Stomach (tissue), 4 donors: ENCODE data around the gene EML5.

Source experiments
- CTCF ChIP-seq, 7 experiments: fragments of 450-650 bp in 4 of 7; fragments of 200-600 bp in 3 of 7; sonication (generic) in 3 of 7; IDR thresholded peaks; one replicate each; pipeline ENCODE4 v1.5.1; 2016 to 2019; ENCODE audit warnings: antibody characterized with exemption in 7 of 7, control low read depth in 2 of 7, mild to moderate bottlenecking in 1 of 7
- POLR2A ChIP-seq, 4 donors: fragments of 450-650 bp; IDR thresholded peaks; one replicate each; pipeline ENCODE4 v1.6.1; 2016; ENCODE audit warnings: antibody characterized with exemption in 4 of 4, control low read depth in 2 of 4, mild to moderate bottlenecking in 1 of 4, moderate library complexity in 1 of 4
- POLR2AphosphoS5 ChIP-seq, 3 donors: sonication (generic); formaldehyde crosslinking; IDR thresholded peaks; one replicate each; pipeline ENCODE4 v1.6.1; 2016; ENCODE audit warnings: antibody characterized with exemption in 3 of 3

GRCh38 chr14:88588081-88588480, 204.7 kb downstream of the EML5 start:
- TF ChIP-seq CTCF (IDR thresholded peaks at IDR 0.05), result no peak
- TF ChIP-seq POLR2AphosphoS5 (IDR thresholded peaks at IDR 0.05), result no peak
- TF ChIP-seq POLR2A (IDR thresholded peaks at IDR 0.05), result no peak
